Endodermal cell (in vitro differentiated cells): Measurements from ENCODE around the gene CDK5RAP2. TPM values are rescaled to one million over a fixed set of nuclear protein-coding genes. Genes with fewer than 3 reads are reported as not detected.

Source experiments
- DNase-seq: peaks from one replicate; pipeline ENCODE4 v3.0.0-alpha.2; 2017
- H3K27ac ChIP-seq: 2 replicates; pipeline ENCODE4 v1.5.1; 2013; ENCODE audit warnings: mild to moderate bottlenecking, low read depth, low read length, moderate library complexity
- H3K27me3 ChIP-seq: 2 replicates; pipeline ENCODE4 v1.6.1; 2013; ENCODE audit warnings: mild to moderate bottlenecking, low read length, moderate library complexity; ENCODE audit not compliant: insufficient read depth, control insufficient read depth, poor library complexity, severe bottlenecking
- H3K36me3 ChIP-seq: 2 replicates; pipeline ENCODE4 v1.7.0; 2013; ENCODE audit warnings: mild to moderate bottlenecking, low read length, moderate library complexity; ENCODE audit not compliant: control insufficient read depth, insufficient read depth
- H3K4me1 ChIP-seq: one replicate; pipeline ENCODE4 v1.7.0; 2013; ENCODE audit warnings: low read length; ENCODE audit not compliant: control insufficient read depth, insufficient read depth
- H3K4me3 ChIP-seq: 2 replicates; pipeline ENCODE4 v1.5.1; 2013; ENCODE audit warnings: mild to moderate bottlenecking, low read length, moderate library complexity
- H3K9ac ChIP-seq: 2 replicates; pipeline ENCODE4 v1.6.1; 2013; ENCODE audit warnings: mild to moderate bottlenecking, low read length, moderate library complexity; ENCODE audit not compliant: poor library complexity, severe bottlenecking; ENCODE audit errors: extremely low read depth
- H3K9me3 ChIP-seq: 2 replicates; pipeline ENCODE4 v1.6.1; 2013; ENCODE audit warnings: mild to moderate bottlenecking, low read length, moderate library complexity; ENCODE audit not compliant: control insufficient read depth
- H3K27ac Mint-ChIP-seq: 2 replicates; pipeline ENCODE4 v1.8.0; 2020; ENCODE audit warnings: mixed read lengths
- H3K27me3 Mint-ChIP-seq: 2 replicates; pipeline ENCODE4 v1.8.0; 2021; ENCODE audit warnings: mild to moderate bottlenecking, mixed read lengths; ENCODE audit not compliant: insufficient read depth
- H3K36me3 Mint-ChIP-seq: 2 replicates; pipeline ENCODE4 v1.8.0; 2020; ENCODE audit warnings: low read depth, mixed read lengths
- H3K4me1 Mint-ChIP-seq: 2 replicates; pipeline ENCODE4 v1.8.0; 2020; ENCODE audit warnings: mixed read lengths
- H3K4me3 Mint-ChIP-seq: 2 replicates; pipeline ENCODE4 v1.8.0; 2020; ENCODE audit warnings: mild to moderate bottlenecking, moderate library complexity, mixed read lengths
- H3K9me3 Mint-ChIP-seq: 2 replicates; pipeline ENCODE4 v1.8.0; 2020; ENCODE audit warnings: mild to moderate bottlenecking, mixed read lengths
- CTCF ChIP-seq: fragments of 200-600 bp; sonication (generic); conservative IDR thresholded peaks from 2 replicates; pipeline ENCODE4 v1.5.0; 2021; ENCODE audit warnings: antibody characterized with exemption, mild to moderate bottlenecking
- WGBS, 2 experiments: methylation state at CpG; one replicate each; pipeline versions ENCODE4 v1.1.5 to v1.1.7; 2013; ENCODE audit warnings: missing lambda C conversion rate in 2 of 2, mixed read lengths in 1 of 2; ENCODE audit not compliant: insufficient coverage in 1 of 2, insufficient read length in 1 of 2; 5-methylcytosine and 5-hydroxymethylcytosine counted together
- total RNA-seq, 2 donors: library from RNA; stranded (reverse); fragmentation: NEBNext Ultra II Directional in 1 of 2; extraction: Animal tissue kit (Norgen Biotek cat#: 25700) in 1 of 2; gene quantifications; 2 replicates in 1 of 2; 3 replicates in 1 of 2; pipeline ENCODE4 v1.2.1, GENCODE V29; 2021

The CDK5RAP2 gene
- total RNA-seq, 2 donors from 2014 or later: 68.2 to 92.0 TPM

GRCh38 chr9:120343416-120343815 lies 236.6 kb downstream of the CDK5RAP2 start:
- Histone ChIP-seq H3K27me3 (peaks cover 6% of the 10 kb centered on the region), H3K27ac (no peak overlapping the region), H3K36me3 (no peaks in the 10 kb centered on the region), H3K4me3 (no peak overlapping the region), H3K9ac (no peak overlapping the region), H3K9me3 (no peaks in the 10 kb centered on the region), H3K4me1 (no peaks in the 10 kb centered on the region)
- peaks cover 2% of the 10 kb centered on the region for H3K27me3 Mint-ChIP-seq
- 90 to 100% methylated on average over 2 of the region's 2 CpGs for WGBS, 2 experiments
- H3K36me3 Mint-ChIP-seq: no peaks in the 10 kb centered on the region
- H3K9me3 Mint-ChIP-seq: no peaks in the 10 kb centered on the region
- no peak for TF ChIP-seq CTCF
- no peak overlapping the region for H3K27ac Mint-ChIP-seq
- no peak for DNase-seq
- H3K4me3 Mint-ChIP-seq: no peak overlapping the region
- H3K4me1 Mint-ChIP-seq: no peaks in the 10 kb centered on the region

Other genes starting within 250 kb of the CDK5RAP2 start
- 10 to 100 TPM in 1 of 2 donors, 1 to 10 TPM in 1; 5.0 to 10.7 TPM for gene MEGF9, start 134.3 kb upstream of the CDK5RAP2 start, total RNA-seq
- gene FBXW2, start 213.2 kb upstream of the CDK5RAP2 start, total RNA-seq: 10 to 100 TPM; 63.2 to 77.1 TPM